SU-DHL-6 (cell line): ENCODE measurements around the gene TDRD10.

Experiments
- EZH2phosphoT487 ChIP-seq: fragments of 200-600 bp; sonication (generic), shearing (Covaris generic); conservative IDR thresholded peaks from 2 replicates; pipeline ENCODE4 v1.6.1; 2018; ENCODE audit warnings: mild to moderate bottlenecking, antibody characterized with exemption, low read length, moderate library complexity, mixed read lengths
- TF ChIP-seq, protein P1 (sequence below): fragments of 200-600 bp; sonication (generic); IDR thresholded peaks from one replicate; pipeline ENCODE4 v1.5.1; 2017; ENCODE audit warnings: antibody characterized with exemption, mild to moderate bottlenecking, low read length, moderate library complexity; ENCODE audit not compliant: insufficient read depth, poor library complexity, severe bottlenecking

DNA sequence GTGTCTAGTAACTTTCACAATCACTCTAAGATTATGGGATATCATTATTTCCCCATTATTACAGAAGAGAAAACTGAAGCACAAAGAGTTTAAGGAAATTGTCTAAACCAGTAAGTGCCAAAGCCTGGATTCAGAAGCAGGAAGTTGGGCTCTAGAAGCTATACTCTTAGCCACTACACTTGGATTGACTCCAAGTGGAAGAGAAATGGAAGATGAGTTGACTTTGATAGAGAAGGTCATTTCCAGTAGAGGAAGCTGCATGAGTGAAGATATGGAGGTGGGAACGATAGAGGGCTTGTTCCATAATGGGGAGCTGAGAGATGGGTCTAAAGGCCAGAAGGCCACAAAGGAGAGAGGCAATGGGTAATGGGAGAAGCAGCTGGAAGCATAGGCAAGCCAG, 11.7 kb upstream of the TDRD10 start:
- TF ChIP-seq, protein P1, sequence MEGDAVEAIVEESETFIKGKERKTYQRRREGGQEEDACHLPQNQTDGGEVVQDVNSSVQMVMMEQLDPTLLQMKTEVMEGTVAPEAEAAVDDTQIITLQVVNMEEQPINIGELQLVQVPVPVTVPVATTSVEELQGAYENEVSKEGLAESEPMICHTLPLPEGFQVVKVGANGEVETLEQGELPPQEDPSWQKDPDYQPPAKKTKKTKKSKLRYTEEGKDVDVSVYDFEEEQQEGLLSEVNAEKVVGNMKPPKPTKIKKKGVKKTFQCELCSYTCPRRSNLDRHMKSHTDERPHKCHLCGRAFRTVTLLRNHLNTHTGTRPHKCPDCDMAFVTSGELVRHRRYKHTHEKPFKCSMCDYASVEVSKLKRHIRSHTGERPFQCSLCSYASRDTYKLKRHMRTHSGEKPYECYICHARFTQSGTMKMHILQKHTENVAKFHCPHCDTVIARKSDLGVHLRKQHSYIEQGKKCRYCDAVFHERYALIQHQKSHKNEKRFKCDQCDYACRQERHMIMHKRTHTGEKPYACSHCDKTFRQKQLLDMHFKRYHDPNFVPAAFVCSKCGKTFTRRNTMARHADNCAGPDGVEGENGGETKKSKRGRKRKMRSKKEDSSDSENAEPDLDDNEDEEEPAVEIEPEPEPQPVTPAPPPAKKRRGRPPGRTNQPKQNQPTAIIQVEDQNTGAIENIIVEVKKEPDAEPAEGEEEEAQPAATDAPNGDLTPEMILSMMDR = no peak
- TF ChIP-seq EZH2phosphoT487 = no peak
